Breast epithelium (tissue), 4 donors: ENCODE results near the gene SNRPN. TPM values are rescaled to one million over a fixed set of nuclear protein-coding genes. Genes with fewer than 3 reads are reported as not detected.

Experiments used
- DNase-seq, 2 donors: peaks; one replicate each; pipeline ENCODE4 v3.0.0-alpha.2; 2019; ENCODE audit warnings: low spot score in 2 of 2
- H3K27ac ChIP-seq, 2 donors: fragments of 200-600 bp; sonication (generic) in 1 of 2; one replicate each; pipeline ENCODE4 v1.5.1; 2016 to 2019; ENCODE audit warnings: mild to moderate bottlenecking in 1 of 2
- H3K27me3 ChIP-seq, 2 donors: fragments of 200-600 bp; sonication (generic) in 1 of 2; one replicate each; pipeline versions ENCODE4 v1.5.1 to v1.6.0; 2017 to 2019; ENCODE audit warnings: control low read depth in 1 of 2, mild to moderate bottlenecking in 1 of 2
- H3K36me3 ChIP-seq: fragments of 200-600 bp; one replicate; pipeline ENCODE4 v1.5.1; 2019
- H3K4me1 ChIP-seq, 2 donors: fragments of 200-600 bp; sonication (generic); one replicate each; pipeline ENCODE4 v1.5.1; 2016 to 2019; ENCODE audit warnings: control low read depth in 1 of 2
- H3K4me3 ChIP-seq, 3 donors: fragments of 200-600 bp; sonication (generic); 1 replicate in 2 of 3; 2 replicates in 1 of 3; pipeline ENCODE4 v1.5.1; 2016 to 2019; ENCODE audit warnings: mild to moderate bottlenecking in 3 of 3, moderate library complexity in 2 of 3
- H3K9me3 ChIP-seq, 2 donors: fragments of 200-600 bp; sonication (generic) in 1 of 2; one replicate each; pipeline ENCODE4 v1.5.1; 2016 to 2019; ENCODE audit warnings: control low read depth in 1 of 2
- POLR2A ChIP-seq: fragments of 450-650 bp; IDR thresholded peaks from one replicate; pipeline ENCODE4 v1.6.1; 2016; ENCODE audit warnings: antibody characterized with exemption, mild to moderate bottlenecking, moderate library complexity
- POLR2AphosphoS5 ChIP-seq, 3 donors: sonication (generic); formaldehyde crosslinking; IDR thresholded peaks; one replicate each; pipeline ENCODE4 v1.6.1; 2017; ENCODE audit warnings: antibody characterized with exemption in 3 of 3
- intact Hi-C: fragments of 100-400 bp; cut with DNase I; formaldehyde crosslinking; loops from one replicate; pipeline ENCODE4 v1.15.1; 2023; ENCODE audit warnings: low total_unique reads
- total RNA-seq, 3 donors: library from RNA; depleted of rRNA; stranded (reverse); fragments of >200 nt; gene quantifications; one replicate each; pipeline ENCODE4 v1.1.0, GENCODE V29; 2016
- TF ChIP-seq, protein P1 (sequence below), 3 donors: fragments of 450-650 bp; IDR thresholded peaks; one replicate each; pipeline ENCODE4 v1.5.1; 2016 to 2017; ENCODE audit warnings: antibody characterized with exemption in 3 of 3, mild to moderate bottlenecking in 3 of 3, moderate library complexity in 3 of 3

SNRPN gene
- total RNA-seq, 3 donors from 2014 or later: 64.5 to 145 (median 127) TPM

DNA sequence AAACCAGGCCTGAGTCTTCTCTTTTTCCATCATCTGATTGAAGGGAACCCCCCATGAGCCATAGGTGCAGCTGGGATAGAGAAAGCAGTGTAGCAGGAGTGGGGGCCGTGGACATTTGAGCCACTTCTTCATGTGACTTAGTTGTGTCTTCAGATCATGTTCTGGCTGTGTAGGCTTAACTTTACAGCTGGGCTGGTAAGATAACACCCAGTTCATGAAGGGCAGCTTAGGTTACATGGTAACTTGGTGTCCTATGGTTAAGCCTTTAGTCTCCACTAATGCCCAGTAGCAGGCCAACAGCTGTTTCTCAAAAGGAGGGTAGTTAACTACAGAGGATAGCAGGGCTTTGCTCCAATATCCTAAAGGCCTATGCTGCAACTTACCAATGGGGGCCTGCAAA, 11.4 kb upstream of the SNRPN start:
- H3K4me3 ChIP-seq: no peak overlapping the region
- no peak overlapping the region for H3K27ac ChIP-seq
- TF ChIP-seq, protein P1, sequence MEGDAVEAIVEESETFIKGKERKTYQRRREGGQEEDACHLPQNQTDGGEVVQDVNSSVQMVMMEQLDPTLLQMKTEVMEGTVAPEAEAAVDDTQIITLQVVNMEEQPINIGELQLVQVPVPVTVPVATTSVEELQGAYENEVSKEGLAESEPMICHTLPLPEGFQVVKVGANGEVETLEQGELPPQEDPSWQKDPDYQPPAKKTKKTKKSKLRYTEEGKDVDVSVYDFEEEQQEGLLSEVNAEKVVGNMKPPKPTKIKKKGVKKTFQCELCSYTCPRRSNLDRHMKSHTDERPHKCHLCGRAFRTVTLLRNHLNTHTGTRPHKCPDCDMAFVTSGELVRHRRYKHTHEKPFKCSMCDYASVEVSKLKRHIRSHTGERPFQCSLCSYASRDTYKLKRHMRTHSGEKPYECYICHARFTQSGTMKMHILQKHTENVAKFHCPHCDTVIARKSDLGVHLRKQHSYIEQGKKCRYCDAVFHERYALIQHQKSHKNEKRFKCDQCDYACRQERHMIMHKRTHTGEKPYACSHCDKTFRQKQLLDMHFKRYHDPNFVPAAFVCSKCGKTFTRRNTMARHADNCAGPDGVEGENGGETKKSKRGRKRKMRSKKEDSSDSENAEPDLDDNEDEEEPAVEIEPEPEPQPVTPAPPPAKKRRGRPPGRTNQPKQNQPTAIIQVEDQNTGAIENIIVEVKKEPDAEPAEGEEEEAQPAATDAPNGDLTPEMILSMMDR (IDR thresholded peaks at IDR 0.05): no peak
- TF ChIP-seq POLR2AphosphoS5 (IDR thresholded peaks at IDR 0.05) (no peak), POLR2A (no peak)
- no peaks in the 10 kb centered on the region for H3K36me3 ChIP-seq
- no peak for DNase-seq
- H3K9me3 ChIP-seq: no peaks in the 10 kb centered on the region
- H3K4me1 ChIP-seq: no peaks in the 10 kb centered on the region
- H3K27me3 ChIP-seq: no peaks in the 10 kb centered on the region
- intact Hi-C loops: no loop called here

DNA sequence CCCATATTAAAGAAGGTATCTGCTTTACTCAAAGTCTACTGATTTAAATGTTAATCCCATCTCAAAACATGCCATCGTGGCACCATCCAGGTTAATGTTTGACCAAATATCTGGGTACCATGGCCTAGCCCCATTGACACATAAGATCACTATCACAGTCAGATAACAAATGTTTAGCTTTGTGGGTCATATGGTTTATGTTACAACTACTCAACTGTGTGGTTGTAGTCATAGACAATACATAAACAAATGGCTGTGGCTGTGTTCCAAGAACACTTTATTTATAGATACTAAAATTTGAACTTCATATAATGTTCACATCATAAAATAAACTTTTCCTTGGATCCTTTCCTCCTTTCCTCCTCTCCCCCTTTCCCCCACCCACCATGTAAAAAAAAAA, 9.8 kb upstream of the SNRPN start:
- H3K27ac ChIP-seq: no peak overlapping the region
- no peaks in the 10 kb centered on the region for H3K4me1 ChIP-seq
- H3K9me3 ChIP-seq: no peaks in the 10 kb centered on the region
- no peak overlapping the region for H3K4me3 ChIP-seq
- no peaks in the 10 kb centered on the region for H3K27me3 ChIP-seq
- no peak for DNase-seq
- intact Hi-C loops: no loop called here
- TF ChIP-seq POLR2A (no peak), POLR2AphosphoS5 (IDR thresholded peaks at IDR 0.05) (no peak)
- TF ChIP-seq, protein P1 (IDR thresholded peaks at IDR 0.05): no peak
- no peaks in the 10 kb centered on the region for H3K36me3 ChIP-seq

DNA sequence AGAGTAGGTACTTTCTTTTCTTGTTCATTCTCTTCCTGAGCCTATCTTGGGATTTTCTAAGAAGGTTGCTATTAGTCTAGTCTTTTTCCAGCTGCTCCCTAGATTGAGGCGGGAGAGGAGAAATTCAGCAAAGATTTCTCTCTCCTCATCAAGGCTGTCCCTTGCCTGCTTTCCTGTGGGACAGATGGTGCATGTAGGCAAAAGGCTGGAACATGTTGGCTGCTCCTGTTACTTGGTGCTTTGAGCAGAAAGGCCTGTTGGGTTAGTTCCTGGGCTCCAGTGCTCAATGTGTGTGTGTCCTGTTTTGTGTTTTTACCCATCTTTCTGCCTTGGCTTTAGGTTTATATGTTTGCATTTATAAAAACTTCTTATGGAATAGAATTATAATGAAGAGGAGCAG, 9.1 kb upstream of the SNRPN start:
- no peaks in the 10 kb centered on the region for H3K27me3 ChIP-seq
- no peaks in the 10 kb centered on the region for H3K9me3 ChIP-seq
- no peaks in the 10 kb centered on the region for H3K36me3 ChIP-seq
- H3K4me1 ChIP-seq: no peaks in the 10 kb centered on the region
- no peak for DNase-seq
- intact Hi-C loops: no loop called here
- no peak overlapping the region for H3K27ac ChIP-seq
- TF ChIP-seq POLR2AphosphoS5 (IDR thresholded peaks at IDR 0.05): no peak
- TF ChIP-seq, protein P1 (IDR thresholded peaks at IDR 0.05): no peak
- TF ChIP-seq POLR2A: no peak
- H3K4me3 ChIP-seq: no peak overlapping the region

DNA sequence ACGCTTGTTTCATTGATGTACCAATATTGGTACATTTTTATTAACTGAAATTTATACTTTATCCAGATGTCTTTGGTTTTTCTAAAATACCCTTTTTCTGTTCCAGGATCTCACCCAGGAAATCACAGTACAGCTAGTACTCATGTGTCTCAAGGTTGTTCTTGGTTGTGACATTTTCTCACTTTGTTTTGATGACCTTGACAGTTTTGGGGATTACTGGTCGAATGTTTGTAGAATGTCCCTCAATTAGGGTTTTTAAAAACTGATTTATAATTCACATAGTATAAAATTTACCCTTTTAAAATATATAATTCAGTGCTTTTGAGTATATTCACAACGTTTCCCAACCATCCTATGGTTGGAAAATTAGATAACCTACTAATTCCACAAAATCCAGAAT, 6.3 kb upstream of the SNRPN start:
- H3K9me3 ChIP-seq: no peaks in the 10 kb centered on the region
- DNase-seq: no peak
- no peaks in the 10 kb centered on the region for H3K27me3 ChIP-seq
- H3K27ac ChIP-seq: no peak overlapping the region
- intact Hi-C loops: no loop called here
- H3K36me3 ChIP-seq: no peaks in the 10 kb centered on the region
- H3K4me1 ChIP-seq: no peaks in the 10 kb centered on the region
- H3K4me3 ChIP-seq: no peak overlapping the region
- no peak for TF ChIP-seq POLR2AphosphoS5 (IDR thresholded peaks at IDR 0.05)
- TF ChIP-seq POLR2A: no peak

DNA sequence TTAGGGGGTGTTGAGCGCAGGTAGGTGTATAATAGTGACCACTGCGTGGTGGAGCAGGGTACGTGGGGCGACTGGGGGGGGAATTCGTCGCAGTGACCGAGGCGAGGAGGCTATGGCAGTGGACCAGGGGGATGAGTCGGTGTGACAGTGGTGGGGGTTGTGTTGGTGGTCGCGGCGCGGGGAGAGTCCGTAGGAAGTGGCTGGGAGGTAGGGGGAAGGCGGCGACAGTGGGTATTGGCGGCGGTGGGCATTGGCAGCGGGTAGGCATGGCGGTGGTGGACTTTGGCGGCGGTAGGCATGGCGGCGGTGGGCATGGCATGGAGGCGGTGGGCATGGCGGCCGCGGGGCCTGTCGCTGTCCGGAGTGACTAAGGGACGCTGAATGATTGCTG, 739 bp downstream of the SNRPN start:
- Histone ChIP-seq H3K9me3 (no peaks in the 10 kb centered on the region), H3K27me3 (no peaks in the 10 kb centered on the region), H3K4me1 (no peaks in the 10 kb centered on the region), H3K27ac (peak overlapping the region; percentile 90 to 96), H3K4me3 (peak overlapping the region; percentile 70 to 80 (median 70)), H3K36me3 (no peaks in the 10 kb centered on the region)
- TF ChIP-seq, protein P1 (IDR thresholded peaks at IDR 0.05): no peak
- TF ChIP-seq POLR2AphosphoS5 (IDR thresholded peaks at IDR 0.05) (no peak), POLR2A (no peak)
- intact Hi-C loops: no loop called here
- DNase-seq: no peak
